Astrocyte (in vitro differentiated cells and primary cell): ENCODE data around the gene PNISR.

Source experiments
- EZH2 ChIP-seq: IDR thresholded peaks from 2 replicates; pipeline ENCODE4 v1.6.1; 2012; ENCODE audit warnings: mild to moderate bottlenecking, low read length, inconsistent platforms; ENCODE audit not compliant: insufficient read depth
- TF ChIP-seq, protein P1 (sequence below): IDR thresholded peaks from 2 replicates; pipeline ENCODE4 v1.5.1; 2011; ENCODE audit warnings: low read depth, mild to moderate bottlenecking, inconsistent platforms, low read length, moderate library complexity; ENCODE audit not compliant: insufficient read depth

DNA sequence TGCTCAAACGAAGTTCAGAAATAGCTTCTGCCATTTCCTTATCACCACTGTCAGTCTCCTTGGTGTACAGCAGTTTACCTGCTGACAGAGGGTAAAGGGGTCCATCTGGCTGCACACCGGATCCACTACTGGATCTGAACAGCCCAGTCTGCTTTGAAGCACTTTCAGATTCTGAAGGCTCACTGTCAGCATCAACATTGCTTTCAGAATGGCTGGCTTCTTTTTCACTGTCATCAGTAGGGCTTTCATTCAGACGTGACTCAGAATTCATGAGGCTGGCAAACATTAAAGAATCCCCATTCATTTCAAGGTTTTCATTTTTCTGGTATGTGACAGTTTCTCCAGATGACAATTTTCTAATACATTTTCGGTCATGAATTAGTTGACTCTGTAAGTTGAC lies 21.0 kb upstream of the PNISR start:
- TF ChIP-seq, protein P1, sequence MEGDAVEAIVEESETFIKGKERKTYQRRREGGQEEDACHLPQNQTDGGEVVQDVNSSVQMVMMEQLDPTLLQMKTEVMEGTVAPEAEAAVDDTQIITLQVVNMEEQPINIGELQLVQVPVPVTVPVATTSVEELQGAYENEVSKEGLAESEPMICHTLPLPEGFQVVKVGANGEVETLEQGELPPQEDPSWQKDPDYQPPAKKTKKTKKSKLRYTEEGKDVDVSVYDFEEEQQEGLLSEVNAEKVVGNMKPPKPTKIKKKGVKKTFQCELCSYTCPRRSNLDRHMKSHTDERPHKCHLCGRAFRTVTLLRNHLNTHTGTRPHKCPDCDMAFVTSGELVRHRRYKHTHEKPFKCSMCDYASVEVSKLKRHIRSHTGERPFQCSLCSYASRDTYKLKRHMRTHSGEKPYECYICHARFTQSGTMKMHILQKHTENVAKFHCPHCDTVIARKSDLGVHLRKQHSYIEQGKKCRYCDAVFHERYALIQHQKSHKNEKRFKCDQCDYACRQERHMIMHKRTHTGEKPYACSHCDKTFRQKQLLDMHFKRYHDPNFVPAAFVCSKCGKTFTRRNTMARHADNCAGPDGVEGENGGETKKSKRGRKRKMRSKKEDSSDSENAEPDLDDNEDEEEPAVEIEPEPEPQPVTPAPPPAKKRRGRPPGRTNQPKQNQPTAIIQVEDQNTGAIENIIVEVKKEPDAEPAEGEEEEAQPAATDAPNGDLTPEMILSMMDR: no peak
- no peak for TF ChIP-seq EZH2
